Mucosa of gallbladder (tissue), 1 donor: ENCODE data around the gene RAMAC. TPM values are rescaled to one million over a fixed set of nuclear protein-coding genes. Genes with fewer than 3 reads are reported as not detected.
A peak's percentile ranks its signal among the peaks of the same experiment; 100 is the strongest.
"Not testable (repeated sequence)": the region's sequence is repeated elsewhere in the genome, so short reads cannot be mapped to it uniquely, and the experiment has no call there.

Experiments
- DNase-seq: peaks from one replicate; pipeline ENCODE4 v3.0.0-alpha.2; 2020; ENCODE audit warnings: low spot score
- total RNA-seq: library from RNA; stranded (reverse); gene quantifications from one replicate; pipeline ENCODE4 v1.2.1, GENCODE V29; 2021
- donor health status: DM: no; HTN: no; CAD: no.

Gene RAMAC
- total RNA-seq, result 22.1 TPM

DNA sequence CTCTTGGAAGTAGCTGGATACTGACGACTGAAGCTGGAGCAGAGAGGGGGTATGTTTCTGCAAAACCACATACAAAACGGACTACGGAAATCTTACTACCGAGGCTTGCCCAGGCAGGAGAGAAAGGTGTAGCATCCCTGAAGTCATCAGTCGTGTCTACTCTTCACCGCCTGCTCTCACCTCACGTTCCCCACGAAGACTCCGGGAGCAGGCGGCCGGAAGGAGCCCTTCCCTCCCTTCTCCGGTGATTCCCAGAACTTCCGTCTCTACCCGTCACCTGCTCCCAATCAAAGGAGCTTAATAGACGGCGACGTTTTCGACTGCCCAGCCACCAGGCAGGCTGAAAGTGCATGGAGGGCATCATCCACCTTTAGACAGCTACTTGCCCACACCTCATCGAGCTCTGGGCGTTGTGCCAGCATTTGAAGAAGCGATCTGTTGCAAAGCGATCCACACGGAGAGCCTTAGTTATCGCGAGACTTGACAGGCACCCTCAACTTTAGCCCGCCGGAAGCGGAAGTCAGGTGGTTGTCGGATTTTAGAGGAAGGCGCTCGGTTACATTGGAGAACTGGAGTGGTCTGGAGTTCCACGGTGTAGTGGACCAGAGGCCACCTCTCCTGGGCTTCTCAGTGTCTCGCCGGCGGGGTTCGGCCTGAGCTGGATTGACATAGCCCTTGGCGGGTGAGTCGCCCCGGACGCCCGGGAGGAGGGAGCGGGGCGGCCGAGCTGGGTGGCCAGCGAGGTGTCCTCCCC, at the start of gene RAMAC:
TSS of gene RAMAC (plus strand) at position 523 of the 754 bp plus-strand sequence. CDS start 2,809 bp downstream, outside the sequence.
- DNase-seq, result peak; percentile 95

DNA sequence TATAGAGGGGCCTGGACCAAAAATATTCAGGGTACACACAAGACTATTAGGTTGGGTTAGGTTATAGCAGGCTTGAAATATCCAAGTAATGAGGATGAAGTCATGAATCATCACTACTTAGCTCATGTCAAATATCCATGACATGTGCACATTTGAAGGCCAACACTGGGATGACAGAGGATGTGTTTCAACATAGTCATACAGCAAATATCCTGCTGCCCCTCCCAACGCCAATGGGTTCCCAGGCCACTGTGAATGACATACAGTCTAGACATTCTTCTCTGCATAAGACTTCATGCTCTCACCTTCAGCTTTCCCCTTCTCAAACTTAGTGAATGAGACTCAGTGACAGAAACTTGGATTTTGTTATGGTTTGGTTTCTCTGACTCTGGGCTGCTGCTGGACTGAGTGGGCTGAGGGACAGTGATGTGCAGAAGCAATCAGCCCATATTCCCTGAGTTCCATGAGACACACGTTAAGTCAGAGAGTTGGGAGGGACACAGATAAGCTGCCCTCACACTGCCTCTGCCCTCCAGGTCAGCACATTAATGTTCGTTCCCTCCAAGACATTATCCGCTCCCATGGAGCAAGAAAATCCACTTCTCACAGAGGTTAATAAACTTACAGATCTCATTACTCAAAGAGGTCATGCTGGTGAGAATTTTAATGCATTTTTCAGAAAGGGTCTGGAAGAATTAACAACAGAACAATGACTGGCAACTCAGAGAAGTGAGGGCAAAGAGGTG, 48.9 kb upstream of the RAMAC start:
- DNase-seq, result no peak

DNA sequence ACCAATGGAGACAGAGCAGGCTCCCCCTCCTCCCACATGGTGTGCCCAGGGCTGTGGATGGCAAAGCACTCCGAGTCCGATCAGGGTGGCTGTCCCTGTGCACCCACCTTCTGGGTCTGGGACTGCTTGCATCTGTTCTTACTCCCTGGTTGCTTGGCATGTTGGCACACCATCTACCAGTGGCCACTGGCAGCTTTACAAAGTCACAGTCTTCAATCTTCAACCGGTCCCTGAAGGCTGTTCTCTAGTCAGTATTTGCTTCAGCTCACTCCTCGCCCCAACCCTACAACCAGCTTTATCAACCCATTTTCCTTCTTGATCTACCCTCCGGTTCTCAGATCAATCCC, 48.3 kb upstream of the RAMAC start:
- no peak for DNase-seq

- DNase-seq, result not testable (repeated sequence)
Observed at GRCh38 chr15:82939678-82940077, 46.3 kb upstream of the RAMAC start.

- peak; percentile 88 for DNase-seq
Observed at GRCh38 chr15:82942691-82943090, 43.3 kb upstream of the RAMAC start.

GRCh38 chr15:82943176-82943575, 42.8 kb upstream of the RAMAC start:
- DNase-seq, result no peak

- DNase-seq, result no peak
Observed at GRCh38 chr15:82944056-82944455, 42.0 kb upstream of the RAMAC start.

DNA sequence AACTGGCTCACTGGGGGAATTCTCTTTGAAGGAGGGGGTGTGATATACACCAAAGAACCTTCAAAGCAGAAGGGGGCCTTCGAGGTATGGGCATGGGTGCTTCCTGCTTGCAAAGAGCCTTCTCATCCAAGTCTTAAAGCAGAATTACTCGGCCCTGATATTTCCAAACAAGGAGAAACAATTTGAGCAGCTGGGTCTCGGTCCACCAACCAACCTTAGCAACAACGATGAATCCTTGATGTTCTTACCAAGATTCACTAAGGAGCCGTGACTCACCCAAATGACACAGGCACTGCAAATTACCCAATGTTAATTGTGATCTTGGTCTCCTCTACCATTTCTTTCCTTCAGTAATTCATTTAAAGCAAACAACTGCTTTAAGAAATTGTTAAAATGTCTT, 41.2 kb upstream of the RAMAC start:
- DNase-seq, result no peak

- no peak for DNase-seq
Observed at GRCh38 chr15:82945326-82945725, 40.7 kb upstream of the RAMAC start.

DNA sequence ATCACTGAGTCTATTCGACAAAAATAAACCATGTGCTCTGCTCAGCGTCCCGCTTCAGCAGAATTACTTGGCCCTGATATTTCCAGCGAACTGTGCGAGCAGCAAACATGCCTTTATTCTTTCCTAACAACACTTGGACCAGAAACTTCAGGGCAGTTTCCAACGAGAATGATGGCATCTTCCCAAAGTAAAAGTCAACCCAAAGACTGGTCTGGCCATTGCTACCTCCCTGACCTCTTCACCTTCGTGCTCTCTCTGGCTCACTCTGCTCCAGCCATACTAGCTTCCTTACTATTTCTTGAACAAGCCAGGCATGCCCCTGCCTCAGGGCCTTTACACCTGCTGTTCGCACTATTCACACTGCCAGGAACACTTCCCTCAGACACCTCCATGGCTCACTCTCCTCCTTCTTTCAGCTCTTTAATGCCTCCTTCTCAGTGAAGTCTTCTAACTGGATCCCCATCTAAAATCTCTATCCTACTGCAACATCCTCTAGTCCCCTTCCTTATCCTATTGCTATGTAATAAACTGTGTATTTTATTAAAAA, 39.8 kb upstream of the RAMAC start:
- DNase-seq, result no peak

GRCh38 chr15:82950295-82950694, 35.7 kb upstream of the RAMAC start:
- DNase-seq, result no peak

GRCh38 chr15:82950746-82951370, 35.2 kb upstream of the RAMAC start:
- DNase-seq, result no peak

DNA sequence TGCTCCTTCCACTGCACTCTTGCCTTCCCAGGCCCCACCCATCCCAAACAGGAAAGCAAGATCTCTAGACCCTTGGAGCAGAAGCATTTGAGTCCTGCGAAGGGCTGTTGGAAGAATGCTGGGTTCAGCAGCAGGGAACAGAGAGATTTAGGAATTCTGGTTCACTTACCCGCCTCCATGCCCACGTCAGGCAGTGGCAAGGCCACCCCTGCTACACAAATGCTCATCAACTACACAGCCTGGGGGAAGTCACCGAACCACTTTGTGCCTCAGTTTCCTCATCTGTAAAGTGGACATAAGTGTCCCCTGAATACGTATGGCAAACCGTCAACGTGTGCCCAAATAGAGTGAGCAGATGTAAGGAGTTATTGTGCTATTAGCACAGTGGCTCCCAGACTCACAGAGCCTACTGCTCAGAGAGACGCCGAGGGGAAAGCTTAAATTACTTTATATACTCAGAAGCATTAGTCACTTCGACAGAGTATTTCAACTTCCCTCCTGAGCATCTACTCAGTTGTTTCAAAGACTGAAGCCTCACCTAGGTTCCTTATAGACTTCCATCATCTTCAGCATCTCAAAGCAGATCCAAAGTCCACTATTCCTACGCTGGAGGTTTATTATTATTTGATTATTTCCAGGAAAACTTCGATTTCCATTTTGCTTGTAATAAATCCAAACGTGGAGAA, 34.4 kb upstream of the RAMAC start:
- no peak for DNase-seq

DNA sequence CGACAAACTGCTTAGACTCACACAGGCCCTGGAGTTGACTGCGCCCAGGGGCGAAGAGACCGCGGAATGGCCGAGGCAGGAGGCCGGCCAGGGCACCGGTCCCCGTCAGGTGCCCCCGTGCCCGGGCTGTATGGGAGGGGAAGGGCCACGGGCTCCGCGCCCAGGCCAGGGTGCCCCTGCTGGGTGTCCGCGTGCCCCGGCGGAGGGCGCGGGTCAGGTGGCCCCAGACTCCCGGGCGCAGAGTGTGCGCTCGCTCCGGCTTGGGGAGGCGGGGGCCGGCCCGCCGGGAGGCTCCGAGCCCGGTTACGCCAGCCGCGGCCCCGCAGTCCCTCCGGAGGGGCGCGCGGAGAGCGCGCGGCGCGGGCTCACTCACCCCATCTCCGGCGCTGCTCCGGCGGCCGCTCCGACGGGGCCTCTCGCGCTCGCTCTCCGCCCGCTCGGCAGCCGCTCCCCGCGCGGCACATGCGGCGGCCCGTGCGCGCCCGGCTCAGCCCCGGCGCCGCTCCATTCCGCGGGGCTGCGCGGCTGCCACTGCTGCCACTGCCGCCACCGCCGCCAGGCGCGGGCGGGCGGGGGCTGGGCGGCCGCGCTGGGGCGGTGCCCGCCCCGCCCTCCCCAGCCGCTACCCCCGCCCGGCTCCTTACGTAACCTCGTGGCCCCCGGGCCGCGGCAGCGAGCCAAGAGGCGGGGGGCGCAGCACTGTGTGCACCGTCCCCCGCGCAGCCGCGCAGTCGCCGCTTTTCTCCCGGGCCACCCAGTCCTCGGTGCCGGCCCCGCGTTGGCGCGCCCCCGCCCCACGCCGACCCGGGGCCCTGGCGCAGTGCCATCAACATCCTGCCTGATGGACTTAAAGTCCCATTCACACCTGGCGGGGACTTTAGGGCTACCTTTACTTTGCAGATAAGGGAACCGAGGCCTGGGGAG, 33.6 kb upstream of the RAMAC start, which contains the start of gene HOMER2:
TSS of gene HOMER2 (minus strand) at position 563 of the 924 bp plus-strand sequence. CDS start at position 378, 185 bp downstream.
- DNase-seq, result no peak

DNA sequence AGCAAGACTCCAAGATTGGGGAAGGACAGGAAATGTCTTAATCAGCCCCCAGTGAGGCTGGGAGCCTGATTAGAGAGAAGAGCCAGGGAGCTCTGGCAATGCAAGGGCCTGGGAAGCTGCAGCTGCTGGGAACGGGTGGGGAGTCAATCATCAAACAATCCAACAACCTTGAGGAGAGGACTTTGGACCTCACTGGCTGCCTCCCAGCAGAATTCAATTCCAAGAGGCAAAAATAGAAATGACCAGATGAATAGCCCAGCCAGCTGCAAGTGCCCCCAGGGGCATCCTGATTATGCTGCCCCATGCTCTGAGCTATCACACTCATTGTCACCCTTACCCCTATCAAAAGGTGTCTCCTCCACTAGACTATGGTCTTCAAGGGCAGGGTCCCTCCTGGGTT, 27.4 kb upstream of the RAMAC start:
- DNase-seq, result peak; percentile 71

DNA sequence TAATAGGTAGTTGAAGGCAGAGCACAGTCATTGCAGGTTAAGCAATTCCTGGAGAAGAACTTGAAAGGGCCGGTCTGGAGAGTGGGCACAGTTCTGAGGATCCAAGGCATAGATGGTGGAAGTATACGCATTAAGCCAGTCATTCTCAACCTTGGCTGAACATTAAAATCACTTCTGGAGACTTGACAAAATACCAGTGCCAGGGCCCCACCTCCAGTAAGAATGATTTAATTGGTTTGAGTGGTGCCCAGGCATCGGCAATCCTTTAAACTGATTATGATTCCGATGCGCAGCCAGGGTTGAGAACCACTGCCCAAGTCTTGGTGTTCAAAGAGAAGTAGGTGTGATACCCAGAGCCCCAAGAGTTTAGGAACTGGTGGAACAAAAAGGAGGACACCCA, 26.6 kb upstream of the RAMAC start:
- DNase-seq, result no peak

- no peak for DNase-seq
Observed at GRCh38 chr15:82960766-82961165, 25.2 kb upstream of the RAMAC start.

DNA sequence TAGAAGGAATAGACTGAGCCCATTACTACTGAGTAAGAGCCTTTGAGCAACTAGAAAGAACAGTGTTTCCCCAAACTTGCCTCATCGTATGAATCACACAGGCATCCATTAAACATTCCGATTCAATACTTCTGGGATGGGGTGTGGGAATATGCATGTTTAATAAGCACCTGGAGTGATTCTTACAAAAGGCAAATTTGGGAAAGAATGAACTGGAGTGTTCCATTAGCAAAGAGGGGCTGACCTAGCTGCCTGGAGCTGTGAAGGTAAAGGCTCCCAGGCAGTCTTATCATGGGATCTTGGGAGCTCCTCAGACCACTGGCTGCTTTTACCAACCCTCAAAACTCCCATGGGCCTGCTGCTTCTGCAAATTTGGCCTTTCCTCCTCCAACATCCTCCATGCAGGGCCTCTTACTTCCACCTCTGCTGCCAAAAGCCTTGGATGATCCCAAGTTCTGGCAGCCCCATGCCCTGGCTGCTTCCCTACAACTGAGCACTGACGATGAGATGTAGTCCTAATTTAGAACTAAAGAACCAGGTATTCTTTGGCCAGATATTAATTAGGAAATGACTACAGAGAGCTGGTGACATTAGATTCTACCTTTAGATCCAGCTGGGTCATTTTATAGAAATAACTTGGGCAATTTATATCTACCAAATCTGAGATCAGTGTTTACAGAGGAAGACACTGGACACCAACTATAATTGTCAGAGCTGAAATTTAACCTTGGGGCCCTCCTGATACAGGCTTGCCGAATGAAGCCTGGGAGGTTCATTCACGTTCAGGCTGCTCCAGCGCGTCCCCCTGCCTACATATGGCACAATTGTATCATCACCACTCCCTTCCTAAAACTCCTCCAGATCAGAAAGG, 22.3 kb upstream of the RAMAC start:
- DNase-seq, result no peak

DNA sequence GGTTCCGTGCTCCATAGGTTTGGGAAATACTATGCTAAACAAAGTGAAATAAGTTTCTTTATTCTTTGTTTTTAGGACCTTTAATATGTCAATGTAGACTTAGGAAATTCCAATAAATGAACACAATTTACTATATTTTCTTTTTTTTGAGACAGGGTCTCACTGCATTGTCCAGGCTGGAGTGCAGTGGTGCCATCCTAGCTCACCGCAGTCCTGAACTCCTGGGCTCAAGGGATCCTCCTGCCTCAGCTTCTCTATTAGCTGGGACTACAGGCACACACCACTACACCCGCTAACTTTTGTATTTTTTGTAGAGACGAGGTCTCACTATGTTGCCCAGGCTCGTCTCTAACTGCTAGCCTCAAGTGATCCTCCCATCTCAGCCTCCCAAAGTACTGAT, 21.1 kb upstream of the RAMAC start:
- no peak for DNase-seq

- DNase-seq, result no peak
Observed at GRCh38 chr15:82966671-82967071, 19.3 kb upstream of the RAMAC start.
